NCI-H82 treated with DMSO at 0.1 percent for 48 hours (cell line): ENCODE measurements around the gene OR2T27.
A peak's percentile ranks its signal among the peaks of the same experiment; 100 is the strongest.
"Not testable (repeated sequence)": the region's sequence is repeated elsewhere in the genome, so short reads cannot be mapped to it uniquely, and the experiment has no call there.

Experiments
- DNase-seq: peaks from one replicate; lab custom pipeline; 2025; ENCODE audit not compliant: unreplicated experiment; lab: John Stamatoyannopoulos, UW

Gene OR2T27

DNA sequence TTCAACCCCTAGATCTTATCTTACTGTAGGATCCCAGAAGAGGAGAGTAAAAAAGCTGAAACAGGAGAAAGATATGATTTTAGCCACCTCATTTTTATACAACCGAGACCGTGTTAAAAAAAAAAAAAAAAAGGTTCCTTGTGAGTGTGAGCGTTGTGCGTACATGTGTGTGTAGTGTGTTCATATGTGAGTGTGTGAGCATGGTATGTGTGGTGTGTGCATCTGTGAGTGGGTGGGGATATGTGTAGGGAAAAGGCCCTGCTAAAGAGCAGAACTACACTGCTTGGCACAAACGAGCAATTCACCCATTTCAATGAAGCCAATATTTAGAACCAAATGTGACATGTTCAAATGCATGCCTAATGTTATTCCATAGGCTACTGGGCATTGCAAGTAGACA lies 13.7 kb downstream of the OR2T27 start:
- not testable (repeated sequence) for DNase-seq

DNA sequence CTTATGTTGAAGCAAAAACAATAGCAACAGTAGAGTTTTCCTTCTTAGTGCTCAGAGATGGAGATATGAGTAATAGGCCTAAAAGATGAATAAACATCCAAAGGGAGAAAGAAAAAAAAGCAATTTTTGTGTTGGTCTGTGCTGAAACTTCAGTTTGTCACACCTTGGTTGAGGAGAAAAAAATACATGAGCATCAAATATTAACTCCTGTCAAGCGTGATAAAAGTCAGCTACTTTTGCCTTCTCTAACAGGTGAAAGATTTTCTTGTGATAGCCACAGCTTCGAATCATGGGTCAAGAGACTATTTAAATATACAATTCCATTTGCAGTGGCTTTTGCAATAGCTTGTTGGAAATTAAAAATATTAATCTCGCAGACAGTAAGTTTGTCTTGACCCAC lies 14.4 kb downstream of the OR2T27 start:
- DNase-seq, result not testable (repeated sequence)

DNA sequence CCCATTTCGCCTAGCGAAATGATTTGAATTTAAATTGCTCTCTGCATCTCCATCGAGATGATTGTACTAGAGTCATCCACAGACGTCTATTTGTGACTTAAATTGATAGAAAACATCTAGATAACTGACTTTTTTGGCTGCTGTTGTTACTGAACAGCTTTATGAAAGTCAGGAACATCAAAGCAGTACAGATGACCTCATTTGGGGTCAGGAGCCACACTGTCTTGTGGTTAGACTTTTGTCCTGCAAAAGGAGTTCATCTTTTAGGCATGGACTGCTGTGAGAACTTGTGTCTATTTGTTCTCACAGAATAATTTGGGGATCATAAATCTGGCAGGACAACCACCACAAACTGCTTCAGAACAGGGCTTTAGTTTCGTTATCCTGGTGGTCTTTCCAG lies 15.7 kb downstream of the OR2T27 start:
- not testable (repeated sequence) for DNase-seq

DNA sequence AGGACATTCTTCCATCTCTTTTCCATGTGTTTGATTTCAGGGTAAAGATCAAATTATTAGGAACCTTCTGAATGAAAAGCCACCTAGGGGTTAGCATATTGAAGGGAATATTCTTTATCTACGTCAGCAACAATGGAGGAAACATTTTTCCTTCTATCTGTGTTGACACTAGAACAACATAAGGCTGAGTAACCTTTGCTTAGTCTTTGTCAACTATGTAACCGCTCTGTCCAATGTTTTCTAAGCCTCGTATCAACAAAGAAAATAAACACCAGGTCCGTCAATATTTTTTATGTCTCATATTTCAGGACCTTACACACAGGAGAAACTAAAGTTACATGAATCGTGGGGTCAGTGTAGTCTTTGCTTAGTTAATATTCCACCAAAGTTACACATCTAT lies 18.7 kb downstream of the OR2T27 start:
- DNase-seq, result not testable (repeated sequence)

DNA sequence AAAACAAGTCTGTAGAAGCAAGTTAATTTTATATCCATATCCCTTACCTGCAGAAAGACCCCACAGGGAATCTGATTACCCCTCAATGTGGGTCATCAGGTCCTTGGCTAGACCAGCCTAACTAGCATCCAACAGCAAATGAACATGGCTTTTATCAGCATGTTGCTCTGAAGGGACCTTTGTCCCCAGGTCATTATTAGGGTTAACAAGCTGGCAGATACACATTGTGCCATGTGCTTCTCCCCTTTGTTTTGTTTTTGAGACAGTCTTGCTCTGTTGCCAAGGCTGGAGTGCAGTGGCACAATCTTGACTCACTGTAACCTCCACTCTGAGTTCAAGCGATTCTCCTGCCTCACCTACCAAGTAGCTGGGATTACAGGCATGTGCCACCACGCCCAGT lies 20.3 kb downstream of the OR2T27 start, which contains the start of gene OR2T11:
TSS of gene OR2T11 (minus strand) at position 101 of the 400 bp plus-strand sequence. CDS start 7,963 bp downstream, outside the sequence.
- not testable (repeated sequence) for DNase-seq

DNA sequence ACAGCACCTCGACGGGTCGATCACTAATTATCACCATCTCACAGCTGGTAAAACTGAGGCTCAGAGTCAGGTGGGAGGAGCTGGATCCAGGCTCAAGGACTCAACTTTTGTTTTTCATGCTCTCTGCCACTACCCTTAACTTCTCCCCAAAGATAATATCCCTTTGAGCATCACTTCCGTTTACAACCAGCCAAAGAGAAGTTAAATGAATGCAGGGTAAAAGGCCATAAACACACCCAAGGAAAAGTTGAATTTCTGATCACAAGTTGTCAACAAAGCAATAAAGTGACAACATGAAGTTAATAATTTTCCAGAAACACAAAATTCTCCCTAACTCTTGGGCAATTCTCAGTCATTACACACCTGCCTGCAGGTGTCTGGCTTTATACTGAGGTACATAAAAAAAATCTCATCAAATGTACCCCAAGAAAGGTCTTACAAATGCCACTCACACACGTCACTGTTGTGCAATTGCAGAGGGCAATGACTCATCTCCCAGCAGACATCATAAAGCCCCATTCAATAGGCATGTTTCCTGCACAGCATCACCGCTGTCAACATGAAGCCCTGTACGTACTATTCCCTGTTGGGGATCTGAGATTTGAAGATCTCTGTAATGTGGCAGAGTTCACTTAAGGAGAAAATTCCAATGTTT lies 23.8 kb downstream of the OR2T27 start:
- DNase-seq, result no peak

DNA sequence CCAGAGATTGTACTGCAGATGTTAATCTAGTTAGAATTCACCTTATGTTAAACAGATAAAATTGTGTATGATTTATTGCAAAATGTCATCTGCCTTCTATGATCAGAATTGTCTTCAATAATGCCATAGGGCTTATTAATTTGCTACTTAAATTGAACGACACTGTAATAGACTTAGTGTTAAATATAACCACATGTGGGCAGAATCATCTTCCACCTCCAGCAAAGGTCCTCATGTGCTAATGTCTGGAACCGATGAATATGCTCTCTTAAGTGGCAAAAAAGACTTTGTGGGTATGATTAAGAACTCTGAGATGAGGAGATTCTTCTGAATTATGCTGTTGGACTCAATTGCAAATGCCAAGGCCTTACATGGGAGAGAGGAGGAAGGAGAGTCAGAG lies 24.8 kb downstream of the OR2T27 start:
- no peak for DNase-seq

DNA sequence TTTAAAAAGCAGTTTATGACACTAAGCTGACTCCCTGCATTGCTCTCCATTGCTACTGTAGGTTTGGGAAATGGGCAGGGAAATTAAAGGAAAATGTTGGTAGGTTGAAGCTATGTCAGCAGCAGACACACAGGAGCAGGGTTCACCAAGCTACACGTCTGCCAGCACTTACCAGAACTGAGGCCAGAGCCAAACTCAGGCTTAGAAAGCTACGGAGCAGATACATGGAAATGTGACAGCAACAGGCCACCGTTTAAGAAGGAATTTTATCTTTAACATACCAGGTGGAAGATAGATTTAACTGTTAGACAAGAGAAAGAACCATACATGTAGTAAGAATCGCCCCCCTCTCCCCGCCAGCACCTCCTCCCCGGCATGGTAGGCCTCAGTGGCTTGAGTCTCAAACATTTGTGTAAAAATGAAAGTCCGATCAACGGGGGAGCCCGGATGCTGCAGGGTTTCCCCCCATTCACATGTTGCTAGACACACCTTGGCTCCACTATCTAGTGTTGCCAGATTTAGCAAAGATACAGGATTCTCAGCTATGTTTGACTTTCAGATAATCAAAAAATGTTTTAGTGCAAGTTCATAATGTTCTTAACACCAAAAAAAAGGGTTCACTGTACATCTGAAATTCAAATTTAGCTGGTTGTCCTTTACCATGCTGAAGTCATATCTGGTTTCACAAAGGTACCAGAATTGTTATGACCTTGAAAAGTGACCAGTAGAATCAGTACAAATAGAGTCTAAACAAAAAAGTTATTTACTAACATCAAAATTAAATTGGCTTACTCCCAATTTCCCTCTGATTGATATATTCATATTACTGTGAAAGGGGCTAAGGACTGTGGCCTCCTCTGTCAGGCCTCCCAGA lies 27.1 kb downstream of the OR2T27 start:
- DNase-seq, result no peak

DNA sequence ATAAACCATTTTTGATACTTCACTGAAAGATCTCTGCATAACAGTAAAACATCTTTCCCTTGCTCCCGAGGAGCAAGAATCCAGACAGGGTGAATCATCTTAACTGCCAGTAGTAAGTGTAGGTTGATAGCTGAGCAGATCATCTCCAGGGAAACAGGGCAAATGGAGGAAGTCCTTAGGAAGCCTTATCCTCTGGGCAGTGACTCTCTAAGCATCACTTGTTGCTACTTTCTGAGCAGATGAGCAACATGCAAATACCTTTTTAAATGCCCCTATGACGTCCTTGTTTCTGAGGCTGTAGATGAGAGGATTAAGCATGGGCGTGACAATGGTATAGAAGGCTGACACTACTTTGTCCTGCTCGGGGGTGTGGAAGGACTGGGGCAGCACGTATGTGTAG lies 29.4 kb downstream of the OR2T27 start:
- no peak for DNase-seq

DNA sequence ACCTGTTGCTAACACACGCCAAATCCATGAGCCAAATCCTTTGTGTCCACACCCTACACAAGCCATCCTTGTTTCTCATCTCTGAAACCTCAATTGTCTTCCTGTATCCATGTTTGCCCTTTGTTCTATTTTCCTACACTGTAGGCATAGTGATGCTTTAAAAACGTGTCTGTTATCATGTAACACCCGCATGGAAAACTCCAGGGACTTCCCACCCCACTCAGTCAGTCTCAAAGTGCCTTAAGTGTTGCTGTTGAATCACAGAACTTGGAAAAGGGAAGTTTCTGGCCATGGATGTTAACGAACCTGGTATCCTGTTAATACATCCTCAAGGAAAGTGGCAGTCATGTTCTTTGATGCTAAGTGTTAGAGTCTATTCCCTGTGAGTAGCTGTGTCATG lies 30.2 kb downstream of the OR2T27 start:
- DNase-seq, result no peak

DNA sequence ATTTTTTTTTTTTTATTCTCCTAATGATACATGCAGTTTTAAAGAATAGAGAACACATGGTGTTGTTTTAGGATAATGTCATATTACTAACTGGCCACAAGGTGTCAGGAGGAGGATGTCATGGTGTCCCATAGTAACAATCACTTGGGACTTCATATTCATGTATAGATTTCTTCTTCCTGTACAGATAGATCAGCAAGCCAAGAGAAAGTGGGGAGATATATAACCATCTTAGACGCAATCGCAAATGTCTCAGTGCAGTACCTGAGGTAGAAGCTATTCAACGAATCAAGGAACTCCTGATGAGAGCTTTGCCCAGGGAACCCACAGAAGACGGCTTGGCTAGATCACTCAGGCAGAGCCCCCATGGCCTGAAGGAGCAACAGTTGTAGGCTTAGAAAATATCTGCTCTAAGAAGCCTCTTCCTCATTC lies 32.7 kb downstream of the OR2T27 start:
- no peak for DNase-seq

DNA sequence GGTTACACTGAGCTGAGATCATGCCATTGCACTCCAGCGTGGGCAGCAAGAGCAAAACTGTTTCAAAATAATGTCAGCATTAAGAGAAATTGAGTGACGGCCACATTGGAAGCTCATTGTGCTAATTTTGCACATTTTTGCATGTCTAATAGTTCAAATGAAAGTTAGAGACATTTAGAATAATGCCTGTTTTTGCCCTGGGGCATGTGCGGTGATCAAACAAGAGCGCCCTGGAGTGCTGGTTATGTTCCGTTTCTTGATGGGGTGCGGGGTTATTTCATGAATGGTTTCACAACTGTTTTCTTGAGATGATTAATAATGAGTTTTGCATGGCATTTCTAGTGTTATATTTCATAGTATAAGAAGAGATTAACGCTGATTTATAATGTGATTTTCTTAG lies 33.6 kb downstream of the OR2T27 start:
- no peak for DNase-seq

DNA sequence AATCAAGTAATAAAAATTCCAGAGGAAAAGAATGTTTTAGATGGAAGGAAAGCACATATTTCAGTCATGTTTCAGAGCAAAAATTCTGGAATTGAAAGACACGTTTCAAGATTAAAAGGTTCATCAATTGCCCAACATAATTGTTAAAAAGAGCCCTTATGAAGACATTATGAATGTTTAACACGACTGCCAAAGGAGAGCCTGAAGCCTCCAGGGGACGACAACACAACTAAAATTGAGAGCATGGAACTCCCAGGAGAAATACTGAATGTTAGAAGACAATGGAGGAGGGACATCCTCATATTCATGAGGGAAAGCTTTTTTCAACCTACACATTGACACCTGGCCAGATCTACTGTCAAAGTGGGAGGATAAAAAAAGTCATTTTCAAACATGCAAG lies 36.5 kb downstream of the OR2T27 start:
- DNase-seq, result peak; percentile 8

DNA sequence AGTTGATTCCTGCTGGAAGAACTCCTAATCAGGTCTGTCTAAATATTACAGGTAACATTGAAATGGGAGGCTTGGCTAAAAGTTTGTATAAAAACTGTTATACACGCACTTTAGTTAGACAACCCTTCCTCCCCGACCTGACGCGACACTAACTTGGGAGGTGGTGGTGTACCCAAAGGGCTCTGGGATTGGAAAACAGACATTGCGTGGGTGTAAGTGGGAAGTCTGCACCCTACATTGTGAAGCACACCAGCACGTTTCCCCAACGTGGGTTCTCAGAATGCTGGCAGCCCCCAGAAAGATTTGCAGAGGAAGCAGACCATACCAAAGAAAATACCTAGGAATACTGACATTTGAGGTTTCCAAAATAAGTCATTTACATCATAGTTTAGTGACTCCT lies 37.2 kb downstream of the OR2T27 start:
- DNase-seq, result no peak

DNA sequence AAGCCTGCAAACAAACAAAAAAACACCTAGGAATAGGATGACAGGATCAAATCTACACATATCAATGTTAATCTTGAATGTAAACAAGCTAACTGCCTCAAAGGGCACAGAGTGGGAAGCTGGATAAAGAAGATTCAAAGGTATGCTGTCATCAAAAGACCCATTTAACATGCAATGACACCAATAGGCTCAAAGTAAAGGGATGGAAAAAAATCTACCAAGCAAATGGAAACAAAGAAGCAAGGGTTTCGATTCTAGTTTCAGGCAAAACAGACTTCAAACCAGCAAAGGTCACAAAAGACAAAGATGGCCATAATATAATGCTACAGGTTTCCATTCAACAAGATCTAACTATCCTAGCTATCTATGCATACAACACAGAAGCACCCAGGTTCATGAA lies 41.6 kb downstream of the OR2T27 start:
- no peak for DNase-seq

DNA sequence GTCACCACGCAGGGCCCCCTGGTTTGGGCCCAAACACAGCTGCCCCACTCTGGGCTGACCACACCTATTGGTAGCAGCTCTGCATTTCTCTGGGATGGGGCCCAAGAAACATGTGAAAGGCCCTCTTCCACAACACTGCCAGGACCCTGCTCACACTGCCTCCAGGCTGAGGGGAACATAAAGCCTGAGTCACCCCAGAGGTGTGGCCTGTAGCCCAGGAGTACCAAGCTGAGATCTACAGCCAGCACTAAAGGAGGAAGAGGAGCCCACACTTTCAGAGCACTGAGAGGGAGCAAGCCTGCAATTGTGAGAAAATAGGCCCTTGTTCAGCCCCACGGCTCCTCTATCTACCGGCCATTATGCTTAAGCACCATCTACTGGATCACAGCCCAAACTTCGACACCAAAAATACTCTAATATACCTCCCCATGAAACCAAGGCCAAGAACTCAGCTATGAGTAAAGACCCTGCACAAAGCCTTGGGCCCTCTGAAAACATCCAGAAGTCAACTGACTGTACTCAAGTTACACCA lies 43.4 kb downstream of the OR2T27 start:
- no peak for DNase-seq

DNA sequence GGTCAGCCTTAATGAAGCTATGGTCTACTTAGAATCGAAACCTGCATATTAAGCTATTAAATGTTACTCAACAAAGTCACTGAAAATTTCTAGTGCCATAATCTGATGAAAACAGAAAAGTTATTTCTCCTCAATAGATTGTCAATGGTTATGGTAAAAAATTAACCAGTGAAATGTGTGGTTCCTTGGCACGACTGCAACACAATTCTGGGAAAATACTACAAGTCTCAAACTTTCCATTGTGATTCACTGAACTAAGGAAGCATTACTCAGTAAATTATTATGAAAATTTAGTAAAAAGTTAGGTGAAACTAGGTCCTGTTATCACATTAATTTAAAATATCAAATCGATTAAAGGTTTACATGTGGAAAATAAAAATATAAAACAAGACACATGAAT lies 45.0 kb downstream of the OR2T27 start:
- no peak for DNase-seq
